Effector CD4-positive, alpha-beta T cell (primary cell): ENCODE measurements around the gene MYL11. TPM values are rescaled to one million over a fixed set of nuclear protein-coding genes. Genes with fewer than 3 reads are reported as not detected.
A peak's percentile ranks its signal among the peaks of the same experiment; 100 is the strongest.
"Not testable (repeated sequence)": the region's sequence is repeated elsewhere in the genome, so short reads cannot be mapped to it uniquely, and the experiment has no call there.

Experiments
- DNase-seq: peaks from one replicate; pipeline ENCODE4 v3.0.0-alpha.2; 2020
- total RNA-seq: gene quantifications from one replicate; lab custom pipeline; 2026; lab: John Stamatoyannopoulos, UW

Gene MYL11, protein sequence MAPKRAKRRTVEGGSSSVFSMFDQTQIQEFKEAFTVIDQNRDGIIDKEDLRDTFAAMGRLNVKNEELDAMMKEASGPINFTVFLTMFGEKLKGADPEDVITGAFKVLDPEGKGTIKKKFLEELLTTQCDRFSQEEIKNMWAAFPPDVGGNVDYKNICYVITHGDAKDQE
- total RNA-seq: not detected

DNA sequence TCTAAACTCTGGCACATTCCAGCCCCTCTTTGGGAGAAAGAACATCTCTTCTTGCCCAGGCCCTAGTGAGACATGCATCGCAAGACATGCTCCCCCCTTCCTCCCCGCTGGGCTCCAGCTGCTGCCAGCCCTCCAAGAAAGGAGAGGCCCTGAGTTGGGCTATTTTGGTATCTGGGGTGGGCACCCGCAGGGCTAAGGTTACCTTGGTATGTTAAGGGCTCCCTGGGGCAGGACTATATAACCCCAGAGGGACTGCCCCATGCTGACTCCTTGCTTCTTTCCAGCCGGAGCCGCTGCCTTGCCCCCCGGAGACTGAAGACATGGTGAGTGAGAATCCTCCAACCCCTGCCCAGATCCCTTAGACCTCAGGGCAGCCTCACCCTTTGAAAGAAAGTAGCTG is at the start of gene MYL11:
TSS of gene MYL11 (plus strand) at position 265 of the 400 bp plus-strand sequence. CDS start at position 321, 56 bp downstream.
- DNase-seq: no peak

DNA sequence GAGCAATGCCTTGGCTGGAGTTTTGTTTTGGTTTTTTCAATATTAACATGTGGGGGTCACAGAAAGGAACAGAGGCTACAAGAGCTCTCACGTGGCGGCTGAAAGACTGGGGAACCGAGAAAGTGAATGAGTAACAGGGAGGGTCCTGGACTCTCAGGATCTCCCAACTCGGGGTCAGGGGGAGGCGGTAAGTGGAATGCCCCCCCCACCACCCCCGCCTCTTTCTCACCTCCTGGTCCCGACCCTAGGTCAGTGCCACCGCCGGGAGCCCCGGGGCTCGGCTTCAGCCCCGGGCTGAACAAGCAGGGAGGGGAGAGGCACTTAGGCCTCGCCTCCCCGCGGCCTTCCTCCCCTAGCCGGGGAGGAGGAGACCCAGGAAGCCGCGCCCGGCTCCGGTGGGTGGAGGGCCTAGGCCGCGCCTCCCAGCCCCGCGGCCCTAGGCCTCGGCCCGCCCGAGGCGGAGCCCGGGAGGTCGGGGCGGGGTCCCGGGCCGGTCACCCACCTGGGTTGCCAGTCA is 40.1 kb upstream of the MYL11 start:
- peak; percentile 82 for DNase-seq

DNA sequence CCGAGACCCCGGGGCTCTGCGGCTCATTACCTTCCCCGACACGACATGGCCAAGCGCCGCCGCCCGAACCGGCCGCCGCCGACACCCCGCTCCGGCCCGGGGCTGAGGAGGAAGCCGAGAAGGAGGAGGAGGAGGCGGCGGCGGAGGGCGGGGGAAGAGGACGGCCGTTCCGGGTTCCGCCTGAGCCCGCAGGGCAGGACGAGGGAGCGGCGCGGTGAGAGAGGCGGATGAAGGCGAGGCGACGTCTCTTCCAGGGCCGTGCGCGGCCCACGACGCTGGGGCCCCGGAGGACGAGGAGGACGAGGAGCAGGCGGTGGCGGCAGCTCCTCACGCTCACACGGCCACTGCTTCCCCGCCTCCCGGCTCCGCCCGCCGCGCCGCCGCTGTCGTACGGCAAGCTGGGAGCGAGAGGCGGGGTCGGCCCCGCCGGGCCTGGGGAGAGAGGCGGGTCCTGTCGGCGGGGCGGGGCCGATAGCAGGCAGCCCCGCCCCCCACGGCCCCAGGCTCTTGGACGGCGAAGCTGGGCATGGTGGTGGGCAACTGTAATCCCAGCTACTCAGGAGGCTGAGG is 39.5 kb upstream of the MYL11 start:
- peak; percentile 76 for DNase-seq

DNA sequence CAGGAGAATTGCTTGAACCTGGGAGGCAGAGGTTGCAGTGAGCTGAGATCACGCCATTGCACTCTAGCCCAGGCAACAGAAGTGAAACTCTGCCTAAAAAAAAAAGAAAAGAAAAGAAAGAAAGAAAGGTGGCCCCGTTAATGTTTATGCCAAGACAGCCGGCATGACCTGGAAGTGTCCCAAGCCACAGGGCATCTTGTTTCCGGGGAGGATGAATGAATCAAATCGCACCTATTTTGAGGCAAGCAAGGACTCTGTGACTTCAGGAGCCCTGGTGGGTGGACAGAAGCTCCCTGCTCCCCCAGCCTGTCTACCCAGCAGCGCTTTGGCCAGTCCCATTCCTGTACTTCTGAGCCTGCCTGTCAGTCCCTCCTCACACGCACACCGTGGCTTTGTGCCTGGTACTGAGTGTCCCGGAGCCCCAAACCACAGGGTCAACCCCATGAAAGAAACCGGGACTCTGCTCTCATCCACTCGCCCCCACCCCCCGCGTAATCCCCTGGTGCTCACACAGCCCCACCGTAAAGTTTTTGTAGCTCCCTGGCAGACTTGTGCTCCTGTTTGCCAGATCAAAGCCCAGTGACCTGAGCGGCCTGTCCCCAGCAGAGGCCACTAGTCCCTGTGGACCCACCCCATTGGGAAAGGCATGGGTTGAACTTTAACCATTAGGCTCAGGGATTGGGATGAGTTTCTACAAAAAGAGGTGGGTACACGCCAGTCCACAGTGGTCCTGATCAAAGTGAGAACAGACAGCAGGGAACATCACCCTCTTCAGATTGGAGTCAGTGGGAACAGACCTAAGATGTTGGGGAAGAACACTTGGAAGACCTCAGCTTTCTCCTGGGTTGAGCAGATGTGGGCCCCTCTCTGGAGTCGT is 38.8 kb upstream of the MYL11 start:
- DNase-seq: no peak

DNA sequence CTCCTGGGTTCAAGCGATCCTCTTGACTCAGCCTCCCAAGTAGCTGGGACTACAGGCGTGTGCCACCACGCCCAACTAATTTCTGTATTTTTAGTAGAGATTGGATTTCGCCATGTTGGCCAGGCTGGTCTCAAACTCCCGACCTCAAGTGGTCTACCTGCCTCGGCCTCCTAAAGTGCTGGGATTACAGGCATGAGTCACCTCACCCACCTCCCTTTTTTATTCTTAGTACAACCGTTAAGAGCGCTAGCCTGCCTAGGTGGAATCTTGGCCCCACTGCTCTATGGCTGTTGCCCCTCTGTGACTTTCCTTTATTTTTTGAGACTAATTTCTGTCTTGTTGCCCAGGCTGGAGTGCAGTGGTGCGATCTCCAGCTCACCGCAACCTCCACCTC is 36.6 kb upstream of the MYL11 start:
- DNase-seq: not testable (repeated sequence)

DNA sequence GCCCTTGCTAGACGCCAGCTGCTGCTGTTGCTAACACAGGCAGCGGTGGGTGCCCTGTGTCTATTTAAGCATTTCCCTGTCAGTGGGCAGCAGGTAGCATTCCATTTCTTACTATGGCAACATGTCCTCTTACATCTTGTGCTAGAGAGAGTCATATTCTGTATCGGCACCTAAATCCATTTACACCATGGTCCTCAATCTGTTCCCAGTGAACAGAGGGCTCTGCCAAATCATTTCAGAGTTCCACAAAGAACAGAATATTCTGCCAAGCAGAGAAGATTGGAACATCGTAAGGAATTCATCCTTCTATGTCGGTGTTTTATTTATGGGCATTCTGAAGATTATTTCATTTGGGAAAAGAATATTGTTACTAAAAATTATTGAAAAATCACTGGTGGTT is 35.9 kb upstream of the MYL11 start:
- not testable (repeated sequence) for DNase-seq

DNA sequence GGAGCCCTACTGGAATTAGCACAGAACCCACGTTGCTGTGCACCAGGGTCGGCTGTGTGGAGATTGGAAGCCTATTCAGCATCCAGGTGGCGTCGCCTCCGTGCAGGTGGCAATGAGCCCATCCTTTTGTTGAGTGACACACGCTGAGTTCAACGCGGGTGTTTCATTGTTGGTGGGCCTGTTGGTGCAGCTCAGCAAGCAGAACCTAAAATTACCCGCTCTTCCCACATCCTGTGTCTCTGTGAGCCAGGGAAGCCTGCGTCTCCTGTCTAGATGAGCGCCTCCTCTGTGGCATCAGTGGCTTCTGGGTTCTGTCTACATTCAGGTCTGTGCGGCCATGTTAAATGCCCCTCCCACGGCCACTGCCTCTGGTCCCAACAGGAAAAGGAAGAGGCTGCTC is 34.0 kb upstream of the MYL11 start:
- DNase-seq: no peak

DNA sequence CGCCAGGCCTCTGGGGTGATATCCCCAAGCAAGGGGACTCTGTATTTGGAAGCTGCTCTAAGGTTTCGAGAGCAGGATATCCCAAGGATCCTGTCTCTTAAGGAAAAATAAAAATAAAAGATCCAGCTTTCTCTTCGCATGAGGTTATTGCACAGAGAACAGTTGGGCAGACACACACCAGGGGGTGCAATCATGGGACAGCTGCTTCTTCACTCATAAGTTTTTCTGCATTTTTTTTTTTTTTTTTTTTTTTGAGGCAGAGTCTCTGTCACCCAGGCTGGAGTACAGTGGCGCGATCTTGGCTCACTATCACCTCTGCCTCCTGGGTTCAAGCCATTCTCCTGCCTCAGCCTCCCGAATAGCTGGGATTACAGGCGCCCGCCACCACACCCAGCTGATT is 32.6 kb upstream of the MYL11 start:
- not testable (repeated sequence) for DNase-seq

DNA sequence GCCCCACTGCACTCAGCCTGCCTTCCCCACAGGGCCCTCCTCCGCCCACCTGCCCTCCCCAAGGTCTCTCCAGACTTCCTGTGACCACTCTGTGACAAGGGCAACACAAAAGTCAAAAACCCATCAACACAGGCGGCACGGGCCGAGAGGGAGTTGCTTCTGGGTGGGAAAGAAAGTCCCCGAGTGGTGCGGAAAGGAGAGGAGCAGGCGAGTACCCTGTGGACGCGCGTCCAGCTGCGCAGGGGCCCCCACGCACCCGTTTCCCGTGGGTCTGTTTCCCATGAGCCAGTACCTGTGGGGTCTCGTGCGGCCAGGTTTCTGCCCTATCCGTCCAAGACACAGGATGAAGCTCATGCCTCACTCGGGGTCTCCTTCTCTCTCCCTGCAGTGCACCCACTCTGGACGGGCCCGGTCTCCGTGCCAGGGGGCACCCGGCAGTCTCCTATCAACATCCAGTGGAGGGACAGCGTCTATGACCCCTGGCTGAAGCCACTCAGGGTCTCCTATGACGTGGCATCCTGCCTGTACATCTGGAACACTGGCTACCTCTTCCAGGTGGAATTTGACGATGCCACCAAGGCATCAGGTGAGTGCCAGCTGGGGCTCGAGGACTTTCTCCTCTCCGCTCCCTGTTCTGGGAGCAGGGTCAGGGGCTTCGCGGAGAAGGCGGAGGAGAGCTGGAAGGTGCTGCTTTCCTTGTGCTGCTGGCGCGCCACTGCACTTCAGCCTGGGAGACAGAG is 31.7 kb upstream of the MYL11 start:
- no peak for DNase-seq

DNA sequence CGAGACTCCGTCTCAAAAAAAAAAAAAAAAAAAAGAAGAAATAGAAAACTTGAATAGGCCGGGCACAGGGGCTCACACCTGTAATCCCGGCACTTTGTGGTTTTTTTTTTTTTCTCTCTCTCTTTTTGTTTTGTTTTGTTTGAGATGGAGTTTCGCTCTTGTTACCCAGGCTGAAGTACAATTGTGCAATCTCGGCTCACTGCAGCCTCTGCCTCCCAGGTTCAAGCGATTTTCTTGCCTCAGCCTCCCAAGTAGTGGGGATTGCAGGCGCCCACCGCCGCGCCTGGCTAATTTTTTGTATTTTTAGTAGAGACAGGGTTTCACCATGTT is 31.1 kb upstream of the MYL11 start:
- DNase-seq: not testable (repeated sequence)

DNA sequence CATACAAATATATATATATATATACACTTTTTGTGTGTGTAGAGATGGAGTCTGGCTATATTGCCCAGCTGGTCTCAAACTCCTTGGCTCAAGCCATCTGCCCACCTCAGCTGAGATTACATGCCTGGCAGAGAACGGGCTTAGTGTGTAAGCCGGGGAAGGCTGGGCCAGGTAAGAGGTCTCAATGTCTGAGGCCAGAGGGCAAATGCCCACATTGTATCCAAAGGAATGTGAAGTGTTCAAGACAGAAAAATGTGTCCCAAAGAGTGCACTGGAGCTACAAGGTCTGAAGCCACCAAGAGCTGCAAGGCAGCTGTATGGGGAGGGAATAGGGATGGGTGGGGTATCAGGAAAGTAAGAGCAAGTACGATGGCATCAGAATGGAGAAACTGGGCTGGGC is 28.3 kb upstream of the MYL11 start:
- no peak for DNase-seq

DNA sequence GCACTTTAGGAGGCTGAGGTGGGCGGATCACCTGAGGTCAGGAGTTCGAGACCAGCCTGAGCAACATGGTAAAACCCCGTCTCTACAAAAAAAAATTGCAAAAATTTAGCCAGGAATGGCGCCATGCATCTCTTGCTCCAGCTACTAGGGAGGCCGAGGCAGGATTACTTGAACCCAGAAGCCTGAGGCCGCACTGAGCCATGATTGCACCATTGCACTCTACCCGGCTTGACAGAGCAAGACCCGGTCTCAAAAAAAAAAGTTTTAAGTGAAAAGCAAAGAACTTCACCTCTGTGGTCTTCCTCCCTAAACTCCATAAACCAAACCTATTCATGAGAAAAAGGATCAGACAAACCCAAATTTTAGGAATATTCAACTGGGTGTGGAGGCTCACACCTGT is 26.5 kb upstream of the MYL11 start:
- no peak for DNase-seq

DNA sequence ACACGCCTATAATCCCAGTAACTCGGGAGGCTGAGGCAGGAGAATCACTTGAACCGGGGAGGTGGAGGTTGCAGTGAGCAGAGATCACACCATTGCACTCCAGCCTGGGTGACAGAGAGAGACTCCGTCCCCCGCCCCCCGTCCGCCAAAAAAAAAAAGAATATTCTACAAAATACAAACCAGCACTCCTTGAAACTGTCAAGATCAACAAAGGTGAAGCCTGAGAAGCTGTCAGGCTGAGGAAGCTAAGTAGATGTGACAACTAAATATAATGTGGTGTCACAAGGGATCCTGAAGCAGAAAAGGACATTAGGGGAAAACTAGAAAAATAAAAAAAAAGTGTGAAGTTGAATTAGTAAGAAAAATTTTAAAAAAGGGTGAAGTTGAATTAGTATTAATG is 25.7 kb upstream of the MYL11 start:
- no peak for DNase-seq

DNA sequence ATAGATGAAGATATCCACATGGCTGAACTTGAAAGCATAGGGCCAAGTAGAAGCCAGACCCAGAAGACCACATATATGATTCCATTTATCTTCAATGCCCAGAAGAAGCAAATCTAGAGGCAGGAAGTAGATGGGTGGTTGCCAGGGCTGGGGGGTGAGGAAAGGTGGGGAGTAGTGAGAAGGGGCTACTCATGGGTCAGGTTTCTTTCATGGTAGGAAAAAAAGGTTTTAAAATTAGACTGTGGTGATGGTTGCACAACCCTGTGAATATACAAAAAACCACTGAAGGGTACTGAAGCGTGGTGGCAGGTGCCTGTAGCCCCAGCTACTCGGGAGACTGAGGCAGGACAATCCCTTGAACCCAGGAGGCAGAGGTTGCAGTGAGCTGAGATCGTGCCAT is 24.9 kb upstream of the MYL11 start:
- no peak for DNase-seq

DNA sequence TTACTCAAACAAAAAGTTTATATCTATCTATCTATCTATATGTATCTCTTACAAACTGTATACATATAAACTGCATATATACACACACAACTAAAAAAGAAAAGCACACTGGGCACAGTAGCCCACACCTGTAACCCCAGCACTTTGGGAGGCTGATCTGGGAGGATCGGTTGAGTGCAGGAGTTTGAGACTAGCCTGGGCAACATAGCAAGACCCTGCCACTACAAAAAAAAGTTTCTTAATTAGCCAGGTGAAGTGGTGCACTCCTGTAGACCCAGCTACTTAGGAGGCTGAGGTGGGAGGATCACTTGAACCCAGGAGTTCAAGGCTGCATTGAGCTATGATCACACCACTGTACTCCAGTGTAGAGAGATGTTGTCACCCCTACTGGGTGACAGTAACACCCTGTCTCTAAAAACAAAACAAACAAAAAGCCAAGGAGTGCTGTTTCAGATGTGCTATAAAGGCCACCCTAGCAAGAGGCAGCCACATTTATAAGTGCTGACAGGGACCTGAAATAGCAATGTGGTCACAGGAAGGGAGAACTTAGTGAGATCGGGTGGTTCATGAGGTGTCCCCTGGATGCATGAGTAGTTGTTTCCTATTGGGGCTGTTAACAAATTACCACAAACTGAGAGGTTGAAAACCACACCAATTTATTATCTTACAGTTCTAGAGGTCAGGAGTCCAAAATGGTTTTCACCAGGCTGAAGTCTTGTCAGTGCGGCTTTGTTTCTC is 24.3 kb upstream of the MYL11 start:
- DNase-seq: no peak

DNA sequence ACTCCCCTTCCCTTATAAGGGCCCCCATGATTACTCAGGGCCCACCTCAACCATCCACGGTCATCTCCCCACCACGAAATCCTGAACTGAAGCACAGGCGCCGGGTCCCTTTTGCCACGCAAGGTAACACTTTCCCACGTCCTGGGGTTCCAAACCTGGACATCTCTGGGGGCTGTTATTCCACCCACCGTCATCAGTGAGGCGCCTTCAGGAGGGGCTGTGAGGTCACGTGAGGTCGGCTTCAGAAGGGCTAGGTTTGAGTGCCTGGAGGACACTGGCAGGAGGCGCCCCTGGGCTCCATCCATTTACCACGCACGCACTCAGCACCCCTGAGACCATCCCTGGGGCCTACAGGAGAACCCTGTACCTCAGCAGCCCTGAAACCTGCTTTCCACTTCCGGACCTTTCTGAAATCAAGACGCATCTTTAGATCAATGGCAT is 23.6 kb upstream of the MYL11 start:
- no peak for DNase-seq

DNA sequence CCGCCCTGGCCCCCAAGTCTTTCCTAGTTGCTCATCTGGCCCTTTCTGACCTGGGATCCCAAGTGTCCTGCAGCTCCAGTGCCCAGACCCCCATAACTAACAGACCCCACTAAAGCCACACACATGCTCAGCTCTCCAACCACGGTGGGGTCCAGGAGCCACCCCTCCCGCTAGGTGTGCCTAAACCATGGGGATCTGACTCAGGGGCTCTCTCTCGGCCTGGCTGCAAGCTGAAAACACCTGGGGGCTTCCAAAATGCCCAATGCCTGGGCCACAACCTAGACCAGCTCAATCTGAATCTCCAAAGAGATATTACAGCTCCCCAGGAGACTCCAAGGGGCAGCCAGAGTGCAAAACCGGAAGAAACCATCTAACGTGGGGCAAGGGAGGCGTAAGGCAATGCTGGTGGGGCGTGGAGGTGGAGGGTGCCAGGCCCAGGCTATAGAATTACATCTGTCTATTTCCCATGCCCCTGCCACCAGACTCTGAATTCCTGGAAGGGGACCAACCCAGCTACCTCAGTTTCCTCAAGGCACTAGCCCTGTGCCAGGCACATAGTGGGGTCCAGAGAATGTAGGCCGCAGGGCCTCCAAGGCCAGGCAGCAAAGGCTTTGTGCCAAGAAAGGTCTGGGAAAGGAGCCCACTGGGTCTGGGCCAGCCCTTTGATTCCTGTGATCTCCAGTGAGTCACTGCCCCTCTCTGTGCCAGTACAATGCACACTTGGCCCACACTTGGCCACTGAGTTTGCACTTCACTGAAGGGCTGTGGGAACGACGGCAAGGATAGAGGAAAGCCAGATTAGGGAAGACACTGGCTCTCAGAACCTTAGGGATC is 22.8 kb upstream of the MYL11 start:
- DNase-seq: no peak

DNA sequence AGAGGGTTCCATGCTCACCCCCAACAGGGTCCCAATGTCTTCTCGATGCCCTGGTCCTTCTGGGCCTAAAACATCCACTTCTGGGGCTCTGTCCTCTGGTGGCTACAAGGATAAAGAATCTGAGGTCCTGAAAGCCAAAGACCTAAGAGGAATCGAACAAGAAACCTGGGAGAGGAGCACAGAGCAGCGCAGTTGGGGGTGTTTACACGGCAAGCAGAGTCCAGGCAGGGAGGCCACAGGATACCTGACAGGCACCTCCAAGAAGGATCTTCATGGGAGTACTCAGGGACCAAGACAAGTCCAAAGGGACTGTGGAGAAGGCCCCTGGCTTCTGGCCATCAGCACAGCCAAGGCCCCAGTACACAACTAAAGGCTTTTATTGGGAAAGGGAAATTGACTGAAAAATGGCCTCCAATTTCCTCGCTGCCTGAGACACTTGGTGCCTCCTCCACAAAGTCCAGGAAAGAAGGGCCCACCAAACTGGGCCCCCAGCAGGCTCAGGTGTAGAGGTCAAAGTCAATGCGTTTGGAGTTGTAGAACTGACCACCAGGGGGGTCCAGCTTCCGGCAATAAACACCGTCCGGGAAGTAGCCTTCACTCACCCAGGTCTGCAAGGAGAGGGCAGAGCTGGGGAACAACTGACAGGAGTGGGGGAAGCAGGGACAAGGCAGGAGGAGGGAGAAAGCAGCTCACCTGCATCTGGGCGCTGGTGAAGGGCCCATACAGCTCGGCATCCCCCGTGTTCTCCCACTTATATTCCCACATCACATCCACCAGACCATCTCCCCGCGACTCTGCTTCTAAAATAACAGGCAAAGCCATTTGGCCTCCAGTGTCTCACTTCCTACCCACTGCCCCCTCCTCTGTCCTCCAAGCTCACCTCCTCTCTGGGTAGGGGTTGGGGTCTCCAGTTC is 21.9 kb upstream of the MYL11 start:
- no peak for DNase-seq

DNA sequence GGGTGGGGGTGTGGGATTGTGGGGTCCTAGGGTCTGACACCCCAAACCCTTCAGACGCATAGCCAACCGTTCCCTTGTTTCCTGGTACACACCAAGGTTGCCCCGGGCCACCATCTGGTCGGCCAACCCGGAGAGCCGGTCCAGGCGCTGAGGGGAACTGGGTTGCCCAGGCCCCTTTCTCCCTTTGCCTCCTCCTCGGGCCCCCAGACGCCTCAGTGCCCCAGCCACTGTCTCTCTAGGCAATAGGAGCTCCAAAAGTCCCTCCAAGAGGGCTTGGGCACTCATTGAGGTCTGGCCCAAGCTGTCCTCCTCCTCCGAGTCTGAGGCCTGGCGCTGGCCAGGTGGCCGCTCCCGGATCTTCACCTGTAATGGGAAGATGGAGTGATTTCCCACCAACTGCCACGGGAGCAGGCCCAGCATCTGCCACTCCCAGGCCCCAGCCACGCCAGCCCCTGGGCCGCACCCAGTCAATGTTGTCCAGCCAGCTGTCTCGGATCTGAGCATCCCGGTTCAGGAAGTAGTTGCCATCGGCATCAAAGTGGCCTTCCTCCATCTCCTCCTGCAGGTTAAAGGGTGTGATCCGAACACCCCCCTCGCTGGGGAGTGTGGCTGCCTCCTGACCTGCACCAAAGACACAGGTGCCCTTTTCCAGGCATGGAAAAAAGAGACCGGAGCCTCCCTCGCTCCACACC is 21.0 kb upstream of the MYL11 start:
- DNase-seq: no peak
